GM18511 (cell line): ENCODE measurements around the gene SURF2.
"Not testable (repeated sequence)": the region's sequence is repeated elsewhere in the genome, so short reads cannot be mapped to it uniquely, and the experiment has no call there.

Source experiments
- ATAC-seq: cut with Tn5 transposase; IDR thresholded peaks from one replicate; pipeline ENCODE4 v1.9.1; 2021; ENCODE audit warnings: mild to moderate bottlenecking, moderate library complexity; ENCODE audit not compliant: unreplicated experiment

SURF2 gene

DNA sequence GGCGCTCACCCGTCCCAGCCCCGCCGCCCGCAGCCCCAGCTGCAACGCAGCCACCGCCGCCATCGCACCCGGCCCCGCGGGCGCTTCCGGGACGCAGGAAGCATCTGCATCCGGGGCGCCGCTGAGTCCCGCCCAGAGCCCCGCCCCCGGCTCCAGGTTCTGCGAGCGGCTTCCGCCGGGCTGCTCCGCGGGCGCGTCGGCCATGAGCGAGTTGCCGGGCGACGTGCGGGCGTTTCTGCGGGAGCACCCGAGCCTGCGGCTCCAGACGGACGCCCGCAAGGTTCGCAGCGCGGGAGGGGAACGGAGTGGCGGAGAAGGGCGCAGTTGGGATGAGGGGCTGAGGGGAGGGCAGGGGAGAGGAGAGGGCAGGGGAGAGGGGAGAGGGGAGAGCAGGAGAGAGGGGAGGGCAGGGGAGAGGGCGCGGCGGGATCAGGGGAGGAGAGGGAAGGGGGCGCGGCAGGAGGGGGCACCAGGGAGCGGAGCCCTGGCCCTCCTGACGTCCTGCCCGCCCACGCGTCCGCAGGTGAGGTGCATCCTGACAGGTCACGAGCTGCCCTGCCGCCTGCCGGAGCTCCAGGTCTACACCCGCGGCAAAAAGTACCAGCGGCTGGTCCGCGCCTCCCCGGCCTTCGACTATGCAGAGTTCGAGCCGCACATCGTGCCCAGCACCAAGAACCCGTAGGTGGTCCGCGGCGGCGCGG lies at the start of gene SURF2, which contains the start of gene SURF1:
Gene SURF2, plus strand, starts transcription at position 160 of the 701 bp plus-strand sequence. Its CDS starts 43 bp downstream, at position 203.
Gene SURF1, minus strand, starts transcription at position 97 of the 701 bp plus-strand sequence. Its CDS starts 34 bp downstream, at position 63.
- ATAC-seq = peak; percentile 73

DNA sequence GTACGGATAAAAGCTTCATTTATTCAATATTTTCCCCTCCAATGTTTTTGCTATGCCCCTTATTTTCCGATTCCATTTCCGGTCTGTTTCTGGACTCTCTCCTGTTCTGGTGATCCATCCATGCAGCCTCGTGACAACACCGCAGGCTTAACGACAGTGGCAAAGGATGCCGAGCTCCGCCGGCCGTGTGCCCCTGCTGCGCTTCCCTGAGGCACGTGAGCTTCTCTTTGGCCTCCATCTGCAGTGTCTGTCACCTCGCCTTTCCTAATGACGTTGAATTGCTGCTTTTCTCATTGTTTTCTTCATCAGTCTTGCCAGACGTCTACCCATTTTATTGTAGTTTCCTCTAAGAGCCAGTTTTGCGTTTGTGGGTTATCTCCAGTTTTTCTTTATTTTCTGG lies 49.0 kb upstream of the SURF2 start:
- ATAC-seq = no peak

GRCh38 chr9:133309608-133310007 lies 46.7 kb upstream of the SURF2 start:
- ATAC-seq = no peak

DNA sequence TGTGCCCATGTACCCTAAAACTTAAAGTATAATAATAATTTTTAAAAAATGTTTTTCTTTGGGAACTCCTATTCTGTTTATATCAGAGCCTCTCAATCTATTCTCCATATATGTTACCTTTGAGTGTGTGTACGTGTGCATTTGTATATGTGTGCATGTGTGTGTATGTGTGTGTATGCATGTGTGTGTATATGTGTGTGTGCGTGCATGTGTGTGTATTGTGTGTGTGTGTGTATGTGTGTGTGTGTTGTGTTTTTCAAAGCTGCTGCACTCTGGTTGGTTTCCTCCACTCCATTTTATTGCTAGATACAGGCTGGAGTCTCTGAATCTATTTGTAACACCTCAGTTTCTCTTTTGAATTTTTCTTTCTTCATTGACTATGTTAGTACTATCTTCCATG lies 40.4 kb upstream of the SURF2 start:
- ATAC-seq = no peak

DNA sequence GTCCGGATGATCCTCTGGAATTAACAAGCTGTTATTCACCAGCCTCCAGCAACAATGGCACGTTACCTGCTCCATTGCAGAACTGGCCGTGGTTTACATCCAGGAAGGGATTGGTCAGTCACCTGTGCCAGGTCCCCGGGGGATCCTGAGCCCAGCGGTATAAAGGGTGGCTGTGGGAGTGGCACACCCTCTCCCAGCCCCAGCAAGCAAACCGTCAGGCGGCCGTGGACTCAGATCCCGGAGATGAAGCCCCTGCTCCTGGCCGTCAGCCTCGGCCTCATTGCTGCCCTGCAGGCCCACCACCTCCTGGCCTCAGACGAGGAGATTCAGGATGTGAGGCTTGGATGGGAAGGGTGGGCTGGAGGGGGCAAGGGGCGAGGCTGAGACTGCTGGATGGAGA lies 38.8 kb upstream of the SURF2 start:
- not testable (repeated sequence) for ATAC-seq

DNA sequence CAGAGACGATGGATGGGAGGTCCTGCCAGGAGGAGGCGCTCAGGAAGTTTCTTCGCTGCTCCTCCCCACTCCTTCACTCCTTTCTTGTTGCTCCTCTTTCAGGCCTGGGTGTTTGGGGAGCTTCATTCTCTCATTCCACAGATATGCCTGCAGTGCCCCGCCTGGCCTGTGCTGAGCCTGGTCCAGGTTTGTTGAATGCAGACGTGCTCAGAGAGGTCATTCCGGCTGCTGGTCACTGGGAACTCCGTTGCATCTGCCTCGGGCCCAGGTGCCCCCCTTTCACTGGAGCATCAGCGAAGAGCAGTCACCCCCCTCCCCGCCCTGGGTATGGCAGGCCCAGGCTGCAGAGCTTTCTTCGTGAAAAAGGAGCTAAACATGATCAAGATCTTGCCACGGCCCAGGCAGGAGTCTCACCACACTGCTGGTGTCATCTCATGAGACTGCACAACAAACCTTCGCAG lies 35.9 kb upstream of the SURF2 start:
- ATAC-seq = no peak

GRCh38 chr9:133321411-133321935 lies 34.9 kb upstream of the SURF2 start:
- ATAC-seq = no peak

DNA sequence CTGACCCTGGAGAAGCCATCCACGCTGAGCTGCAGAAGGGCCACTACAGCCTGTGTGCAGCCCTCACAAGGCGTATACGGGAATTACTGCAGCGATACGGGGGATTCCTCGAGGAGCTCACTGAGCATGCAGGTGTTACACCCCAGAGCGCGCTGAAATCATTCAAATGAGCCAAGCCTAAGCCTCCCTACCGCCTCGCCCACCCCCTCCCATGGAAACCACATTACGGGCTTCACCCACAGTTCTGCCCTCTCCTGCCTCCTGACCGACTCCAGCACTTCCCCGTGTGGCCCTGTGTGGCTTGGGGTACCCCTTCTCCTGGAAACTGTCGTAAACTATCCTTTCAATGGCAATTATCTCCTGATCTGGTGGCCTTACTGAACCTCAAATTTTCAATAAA lies 33.6 kb upstream of the SURF2 start:
- no peak for ATAC-seq

- ATAC-seq = no peak
Measured at GRCh38 chr9:133323211-133323610, 33.1 kb upstream of the SURF2 start.

DNA sequence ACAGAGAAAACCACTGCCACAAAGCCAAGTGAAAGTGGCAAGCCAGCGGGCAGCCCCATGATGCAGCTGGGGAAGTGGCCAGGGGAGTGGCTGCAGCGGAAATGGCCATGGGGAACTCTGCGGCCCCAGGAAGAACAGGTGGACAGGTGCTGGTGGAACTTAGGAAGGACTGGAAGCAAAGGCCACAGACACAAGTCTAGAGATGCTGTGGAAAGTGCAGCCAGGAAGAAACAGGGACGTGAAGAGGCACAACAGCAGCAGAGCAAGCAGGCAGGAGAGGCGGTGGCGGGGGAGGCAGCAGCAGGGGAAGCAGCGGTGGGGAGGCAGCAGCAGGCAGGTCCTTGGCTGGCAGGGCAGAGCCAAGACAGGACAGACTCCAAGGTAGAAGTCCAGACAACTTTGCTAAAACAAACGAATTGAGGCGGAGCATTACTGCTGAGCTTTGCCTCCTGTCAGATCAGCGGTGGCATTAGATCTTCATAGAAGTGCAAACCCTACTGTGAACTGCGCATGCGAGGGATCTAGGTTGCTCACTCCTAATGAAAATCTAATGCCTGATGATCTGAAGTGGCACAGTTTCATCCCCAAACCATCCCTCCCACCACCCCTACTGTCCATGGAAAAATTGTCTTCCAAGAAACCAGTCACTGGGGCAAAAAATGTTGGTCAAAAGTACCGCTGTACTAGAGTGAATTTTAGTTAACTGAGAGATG lies 32.2 kb upstream of the SURF2 start:
- ATAC-seq = no peak

DNA sequence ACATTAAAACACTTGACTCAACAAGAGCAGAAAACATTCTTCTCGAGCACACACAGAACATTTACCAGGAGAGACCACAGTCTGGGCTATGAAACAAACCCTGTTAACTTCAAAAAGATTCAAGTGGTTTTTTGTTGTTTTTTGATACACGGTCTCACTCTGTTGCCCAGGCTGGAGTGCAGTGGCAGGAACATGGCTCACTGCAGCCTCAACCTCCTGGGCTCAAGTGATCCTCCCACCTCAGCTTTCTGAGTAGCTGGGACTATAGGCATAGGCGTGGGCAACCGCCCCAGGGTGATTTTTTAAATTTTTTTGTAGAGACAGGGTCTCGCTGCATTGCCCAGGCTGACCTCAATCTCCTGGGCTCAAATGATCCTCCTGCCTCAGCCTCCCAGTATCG lies 29.3 kb upstream of the SURF2 start:
- not testable (repeated sequence) for ATAC-seq

GRCh38 chr9:133327834-133328484 lies 28.4 kb upstream of the SURF2 start:
- ATAC-seq = no peak

DNA sequence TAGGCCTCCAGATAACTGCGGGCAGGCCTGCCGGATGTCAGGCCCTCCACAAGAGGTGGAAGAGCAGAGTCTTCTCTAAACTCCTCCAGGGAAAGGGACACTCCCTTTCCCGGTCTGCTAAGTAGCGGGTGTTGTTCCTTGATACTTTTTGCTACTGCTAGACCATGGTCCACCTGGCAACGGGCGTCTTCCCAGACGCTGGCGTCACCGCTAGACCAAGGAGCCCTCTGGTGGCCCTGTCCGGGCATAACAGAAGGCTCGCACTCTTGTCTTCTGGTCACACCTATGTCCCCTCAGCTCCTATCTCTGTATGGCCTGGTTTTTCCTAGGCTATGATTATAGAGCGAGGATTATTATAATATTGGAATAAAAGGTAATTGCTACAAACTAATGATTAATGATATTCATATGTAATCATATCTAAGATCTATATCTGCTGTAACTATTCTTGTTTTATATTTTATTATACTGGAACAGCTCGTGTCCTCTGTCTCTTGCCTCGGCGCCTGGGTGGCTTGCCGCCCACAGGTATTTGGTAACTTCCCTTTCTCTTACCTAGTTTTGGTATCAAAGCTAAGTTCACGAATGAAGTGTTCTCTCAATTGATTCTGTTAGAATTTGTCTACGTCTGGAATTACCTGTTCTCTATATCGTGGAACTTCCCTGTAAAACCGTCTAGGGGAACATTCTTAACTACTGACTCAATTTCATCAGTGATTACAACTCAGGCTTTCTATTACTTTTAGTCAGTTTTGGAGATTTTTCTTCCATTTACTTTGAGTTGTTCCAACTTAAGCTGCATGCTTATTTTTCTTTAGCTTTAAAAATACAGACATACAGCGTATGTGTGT lies 26.8 kb upstream of the SURF2 start:
- ATAC-seq = not testable (repeated sequence)

- ATAC-seq = no peak
Measured at GRCh38 chr9:133331221-133331620, 25.1 kb upstream of the SURF2 start.

- ATAC-seq = no peak
Measured at GRCh38 chr9:133331641-133332380, 24.5 kb upstream of the SURF2 start.

DNA sequence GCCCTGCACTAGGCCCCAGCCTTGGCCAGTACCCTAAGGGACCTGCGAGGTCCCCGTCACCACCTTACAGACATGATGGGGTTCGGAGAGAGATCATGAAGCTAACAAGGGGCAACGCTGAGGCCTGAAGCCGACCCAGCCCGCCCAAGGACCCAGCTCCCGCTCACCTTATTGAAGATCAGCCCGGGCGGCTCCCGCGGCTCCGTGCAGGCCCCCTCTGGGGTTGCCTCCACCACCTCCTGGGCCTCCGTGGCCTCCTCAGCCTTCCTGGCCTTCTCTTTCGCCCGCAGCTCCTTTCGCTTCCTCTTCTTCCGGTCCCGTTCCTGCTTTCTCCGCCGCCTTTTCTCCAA lies 24.0 kb upstream of the SURF2 start:
- ATAC-seq = no peak

DNA sequence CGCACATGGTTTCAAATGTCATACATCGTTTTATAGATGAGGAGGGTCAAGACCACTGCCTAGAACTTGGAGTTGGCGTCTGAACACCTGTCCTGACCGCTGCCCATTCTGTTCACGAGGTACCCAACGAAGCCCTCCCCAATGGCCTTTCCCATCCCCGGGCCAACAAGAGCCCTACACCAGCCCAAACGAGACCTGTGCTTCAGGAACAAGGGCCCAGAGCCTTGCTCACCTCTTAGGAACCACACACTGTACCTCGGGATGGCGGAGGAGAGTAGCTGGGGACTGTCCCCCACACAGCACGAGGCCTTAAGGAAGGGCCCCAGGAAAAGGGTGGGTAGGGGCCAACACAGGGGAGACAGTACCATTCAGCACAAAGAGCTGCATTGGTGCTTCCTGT lies 23.3 kb upstream of the SURF2 start:
- no peak for ATAC-seq

GRCh38 chr9:133333566-133333965 lies 22.8 kb upstream of the SURF2 start:
- ATAC-seq = no peak

GRCh38 chr9:133334161-133334560 lies 22.2 kb upstream of the SURF2 start:
- ATAC-seq = no peak

GRCh38 chr9:133334888-133335287 lies 21.5 kb upstream of the SURF2 start:
- not testable (repeated sequence) for ATAC-seq
